HEK293 (cell line): ENCODE measurements around the gene CHI3L2.

Source experiments
- CTCF ChIA-PET: fragments of 350-600 bp; formaldehyde crosslinking; extraction: SDS; loops from one replicate; lab custom pipeline; 2021; ENCODE audit warnings: antibody characterized with exemption; lab: Yijun Ruan, JAX
- POLR2A ChIA-PET: fragments of 300-600 bp; formaldehyde crosslinking; extraction: SDS; loops from one replicate; lab custom pipeline; 2020; ENCODE audit warnings: antibody characterized with exemption, inconsistent platforms; lab: Yijun Ruan, JAX
- H3K27ac ChIP-seq: fragments of 200-500 bp; sonication (Bioruptor generic); 2 replicates; pipeline ENCODE4 v1.5.1; 2014; ENCODE audit warnings: low read depth, low read length, control low read depth, inconsistent platforms; ENCODE audit errors: extremely low read depth
- H3K36me3 ChIP-seq, 2 experiments: fragments of 200-500 bp in 1 of 2; sonication (Bioruptor generic) in 1 of 2; 1 replicate in 1 of 2; 2 replicates in 1 of 2; pipeline ENCODE4 v1.5.1; 2014 to 2017; ENCODE audit warnings: inconsistent platforms in 2 of 2, low read length in 2 of 2; ENCODE audit not compliant: control insufficient read depth in 2 of 2, insufficient read depth in 1 of 2
- H3K4me1 ChIP-seq: fragments of 200-500 bp; sonication (Bioruptor generic); 2 replicates; pipeline ENCODE4 v1.5.1; 2014; ENCODE audit warnings: mild to moderate bottlenecking, low read length, inconsistent platforms; ENCODE audit not compliant: control insufficient read depth, insufficient read depth
- H3K4me3 ChIP-seq: 2 replicates; pipeline ENCODE4 v1.5.1; 2011; ENCODE audit warnings: low read depth, mild to moderate bottlenecking, control low read depth, low read length, moderate library complexity
- H3K9me3 ChIP-seq: fragments of 200-500 bp; sonication (Bioruptor generic); 2 replicates; pipeline ENCODE4 v1.5.1; 2014; ENCODE audit warnings: low read depth, low read length, inconsistent platforms; ENCODE audit not compliant: control insufficient read depth, insufficient read depth
- HOXA7 ChIP-seq: sonication (generic); formaldehyde crosslinking; IDR thresholded peaks from 2 replicates; pipeline ENCODE4 v1.8.1; 2022; ENCODE audit warnings: missing genetic modification reagents, borderline replicate concordance
- ZBTB11 ChIP-seq: fragments of 450-650 bp; formaldehyde crosslinking; conservative IDR thresholded peaks from 2 replicates; pipeline ENCODE4 v1.5.1; 2016; ENCODE audit warnings: low read depth, missing biosample characterization, missing genetic modification characterization
- ZBTB21 ChIP-seq: fragments of 450-650 bp; formaldehyde crosslinking; IDR thresholded peaks from 2 replicates; pipeline ENCODE4 v1.5.1; 2017; ENCODE audit warnings: missing biosample characterization, missing genetic modification characterization
- ZFHX2 ChIP-seq: fragments of 450-650 bp; formaldehyde crosslinking; conservative IDR thresholded peaks from 2 replicates; pipeline ENCODE4 v1.5.1; 2016; ENCODE audit warnings: missing biosample characterization, missing genetic modification characterization
- ZNF202 ChIP-seq: fragments of 450-650 bp; formaldehyde crosslinking; IDR thresholded peaks from 2 replicates; pipeline ENCODE4 v1.5.1; 2016; ENCODE audit warnings: missing biosample characterization, missing genetic modification characterization, borderline replicate concordance
- ZNF366 ChIP-seq: fragments of 450-650 bp; formaldehyde crosslinking; conservative IDR thresholded peaks from 2 replicates; pipeline ENCODE4 v1.5.1; 2016; ENCODE audit warnings: missing biosample characterization, missing genetic modification characterization
- ZNF544 ChIP-seq: fragments of 450-650 bp; formaldehyde crosslinking; IDR thresholded peaks from 2 replicates; pipeline ENCODE4 v1.5.0; 2017; ENCODE audit warnings: missing biosample characterization, missing genetic modification characterization
- ZNF658 ChIP-seq: fragments of 450-650 bp; formaldehyde crosslinking; IDR thresholded peaks from 2 replicates; pipeline ENCODE4; 2016; ENCODE audit warnings: missing biosample characterization, missing genetic modification characterization
- ZNF776 ChIP-seq: fragments of 450-650 bp; formaldehyde crosslinking; IDR thresholded peaks from 2 replicates; pipeline ENCODE4 v1.5.0; 2017; ENCODE audit warnings: missing biosample characterization, missing genetic modification characterization, borderline replicate concordance
- ZNF777 ChIP-seq: fragments of 450-650 bp; formaldehyde crosslinking; IDR thresholded peaks from 2 replicates; pipeline ENCODE4 v1.5.1; 2017; ENCODE audit warnings: missing biosample characterization, missing genetic modification characterization, borderline replicate concordance
- ZSCAN16 ChIP-seq: fragments of 450-650 bp; formaldehyde crosslinking; IDR thresholded peaks from 2 replicates; pipeline ENCODE4 v1.5.1; 2016; ENCODE audit warnings: missing biosample characterization, missing genetic modification characterization
- ZSCAN18 ChIP-seq: fragments of 450-650 bp; formaldehyde crosslinking; IDR thresholded peaks from 2 replicates; pipeline ENCODE4 v1.5.1; 2016; ENCODE audit warnings: missing biosample characterization, missing genetic modification characterization
- ZSCAN30 ChIP-seq: fragments of 450-650 bp; IDR thresholded peaks from 2 replicates; pipeline ENCODE4 v1.5.1; 2018; ENCODE audit warnings: missing biosample characterization, mild to moderate bottlenecking, missing genetic modification characterization, moderate library complexity
- TF ChIP-seq, protein P1 (sequence below): fragments of 450-650 bp; formaldehyde crosslinking; IDR thresholded peaks from 2 replicates; pipeline ENCODE4 v1.5.1; 2016; ENCODE audit warnings: missing biosample characterization, missing genetic modification characterization
- TF ChIP-seq, protein P2 (sequence below): fragments of 450-650 bp; formaldehyde crosslinking; optimal IDR thresholded peaks from 2 replicates; pipeline ENCODE3; 2016; ENCODE audit warnings: missing biosample characterization, mild to moderate bottlenecking, missing genetic modification characterization
- TF ChIP-seq, protein P3 (sequence below): fragments of 450-650 bp; formaldehyde crosslinking; IDR thresholded peaks from 2 replicates; pipeline ENCODE4 v1.5.1; 2017; ENCODE audit warnings: missing biosample characterization, mild to moderate bottlenecking, missing genetic modification characterization, moderate library complexity
- TF ChIP-seq, protein P4 (sequence below): fragments of 450-650 bp; IDR thresholded peaks from 2 replicates; pipeline ENCODE4 v1.5.1; 2018; ENCODE audit warnings: missing biosample characterization, missing genetic modification characterization

CHI3L2 gene

GRCh38 chr1:111236806-111237205 is 9.3 kb downstream of the CHI3L2 start:
- CTCF ChIA-PET, result interaction anchor here (1.4 to 1.8 kb wide), 2 partner anchors 13 to 14 kb away, joined by 4 read pairs; no protein-coding TSS in a partner anchor
- TF ChIP-seq ZBTB11 (tag by site-specific recombination) (no peak), ZBTB21 (tag by site-specific recombination) (no peak), ZSCAN30 (no peak), ZSCAN16 (tag by site-specific recombination) (no peak), ZFHX2 (tag by site-specific recombination) (no peak)
- TF ChIP-seq, protein P1, sequence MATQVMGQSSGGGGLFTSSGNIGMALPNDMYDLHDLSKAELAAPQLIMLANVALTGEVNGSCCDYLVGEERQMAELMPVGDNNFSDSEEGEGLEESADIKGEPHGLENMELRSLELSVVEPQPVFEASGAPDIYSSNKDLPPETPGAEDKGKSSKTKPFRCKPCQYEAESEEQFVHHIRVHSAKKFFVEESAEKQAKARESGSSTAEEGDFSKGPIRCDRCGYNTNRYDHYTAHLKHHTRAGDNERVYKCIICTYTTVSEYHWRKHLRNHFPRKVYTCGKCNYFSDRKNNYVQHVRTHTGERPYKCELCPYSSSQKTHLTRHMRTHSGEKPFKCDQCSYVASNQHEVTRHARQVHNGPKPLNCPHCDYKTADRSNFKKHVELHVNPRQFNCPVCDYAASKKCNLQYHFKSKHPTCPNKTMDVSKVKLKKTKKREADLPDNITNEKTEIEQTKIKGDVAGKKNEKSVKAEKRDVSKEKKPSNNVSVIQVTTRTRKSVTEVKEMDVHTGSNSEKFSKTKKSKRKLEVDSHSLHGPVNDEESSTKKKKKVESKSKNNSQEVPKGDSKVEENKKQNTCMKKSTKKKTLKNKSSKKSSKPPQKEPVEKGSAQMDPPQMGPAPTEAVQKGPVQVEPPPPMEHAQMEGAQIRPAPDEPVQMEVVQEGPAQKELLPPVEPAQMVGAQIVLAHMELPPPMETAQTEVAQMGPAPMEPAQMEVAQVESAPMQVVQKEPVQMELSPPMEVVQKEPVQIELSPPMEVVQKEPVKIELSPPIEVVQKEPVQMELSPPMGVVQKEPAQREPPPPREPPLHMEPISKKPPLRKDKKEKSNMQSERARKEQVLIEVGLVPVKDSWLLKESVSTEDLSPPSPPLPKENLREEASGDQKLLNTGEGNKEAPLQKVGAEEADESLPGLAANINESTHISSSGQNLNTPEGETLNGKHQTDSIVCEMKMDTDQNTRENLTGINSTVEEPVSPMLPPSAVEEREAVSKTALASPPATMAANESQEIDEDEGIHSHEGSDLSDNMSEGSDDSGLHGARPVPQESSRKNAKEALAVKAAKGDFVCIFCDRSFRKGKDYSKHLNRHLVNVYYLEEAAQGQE (tag by site-specific recombination), result no peak
- TF ChIP-seq, protein P2, sequence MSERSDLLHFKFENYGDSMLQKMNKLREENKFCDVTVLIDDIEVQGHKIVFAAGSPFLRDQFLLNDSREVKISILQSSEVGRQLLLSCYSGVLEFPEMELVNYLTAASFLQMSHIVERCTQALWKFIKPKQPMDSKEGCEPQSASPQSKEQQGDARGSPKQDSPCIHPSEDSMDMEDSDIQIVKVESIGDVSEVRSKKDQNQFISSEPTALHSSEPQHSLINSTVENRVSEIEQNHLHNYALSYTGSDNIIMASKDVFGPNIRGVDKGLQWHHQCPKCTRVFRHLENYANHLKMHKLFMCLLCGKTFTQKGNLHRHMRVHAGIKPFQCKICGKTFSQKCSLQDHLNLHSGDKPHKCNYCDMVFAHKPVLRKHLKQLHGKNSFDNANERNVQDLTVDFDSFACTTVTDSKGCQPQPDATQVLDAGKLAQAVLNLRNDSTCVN (tag by site-specific recombination), result no peak
- TF ChIP-seq, protein P3, sequence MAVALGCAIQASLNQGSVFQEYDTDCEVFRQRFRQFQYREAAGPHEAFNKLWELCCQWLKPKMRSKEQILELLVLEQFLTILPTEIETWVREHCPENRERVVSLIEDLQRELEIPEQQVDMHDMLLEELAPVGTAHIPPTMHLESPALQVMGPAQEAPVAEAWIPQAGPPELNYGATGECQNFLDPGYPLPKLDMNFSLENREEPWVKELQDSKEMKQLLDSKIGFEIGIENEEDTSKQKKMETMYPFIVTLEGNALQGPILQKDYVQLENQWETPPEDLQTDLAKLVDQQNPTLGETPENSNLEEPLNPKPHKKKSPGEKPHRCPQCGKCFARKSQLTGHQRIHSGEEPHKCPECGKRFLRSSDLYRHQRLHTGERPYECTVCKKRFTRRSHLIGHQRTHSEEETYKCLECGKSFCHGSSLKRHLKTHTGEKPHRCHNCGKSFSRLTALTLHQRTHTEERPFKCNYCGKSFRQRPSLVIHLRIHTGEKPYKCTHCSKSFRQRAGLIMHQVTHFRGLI (tag by site-specific recombination), result no peak
- TF ChIP-seq, all 188 proteins: peak for 0
- H3K9me3 ChIP-seq, result no peaks in the 10 kb centered on the region
- no peak overlapping the region for H3K4me3 ChIP-seq
- no peak overlapping the region for H3K27ac ChIP-seq
- POLR2A ChIA-PET, result no interaction called here
- no peaks in the 10 kb centered on the region for H3K36me3 ChIP-seq
- no peaks in the 10 kb centered on the region for H3K4me1 ChIP-seq

DNA sequence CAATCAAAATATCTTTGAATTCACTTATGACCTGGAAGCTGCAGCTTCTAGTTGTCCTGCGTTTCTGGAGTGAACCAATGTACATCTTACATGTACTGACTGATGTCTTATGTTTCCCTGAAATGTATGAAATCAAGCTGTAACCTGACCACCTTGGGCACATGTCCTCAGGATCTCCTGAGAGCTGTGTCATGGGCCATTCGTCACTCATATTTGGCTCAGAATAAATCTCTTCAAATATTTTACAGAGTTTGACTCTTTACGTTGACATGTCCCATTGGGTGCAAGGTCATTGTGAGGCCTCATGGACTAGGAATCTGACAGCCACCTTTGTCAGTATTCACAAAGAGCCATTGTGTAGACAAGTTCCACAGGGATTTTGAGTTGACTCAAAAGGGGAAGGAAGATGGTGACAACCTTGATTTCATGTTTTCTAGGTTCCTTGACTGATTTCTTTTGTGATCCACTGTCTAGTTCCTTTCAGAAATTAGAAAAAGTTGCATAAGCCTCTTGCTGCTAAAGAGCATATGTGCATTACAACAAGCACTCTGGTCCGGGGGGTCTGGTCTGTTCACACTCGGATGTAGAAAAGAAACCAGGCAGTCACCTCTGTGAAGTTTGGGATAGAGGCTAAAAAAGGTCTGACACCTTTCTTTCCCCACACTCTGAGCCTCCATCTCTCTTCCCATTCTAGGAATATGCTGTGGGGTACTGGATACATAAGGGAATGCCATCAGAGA is 10.7 kb downstream of the CHI3L2 start:
- TF ChIP-seq ZNF777, result no peak
- TF ChIP-seq, all 188 proteins: peak for 0
- Histone ChIP-seq H3K9me3 (no peaks in the 10 kb centered on the region), H3K27ac (no peak overlapping the region), H3K4me3 (no peak overlapping the region), H3K4me1 (no peaks in the 10 kb centered on the region), H3K36me3 (no peaks in the 10 kb centered on the region)
- ChIA-PET POLR2A (no interaction called here), CTCF (interaction anchor here (0.6 to 1.4 kb wide), 2 partner anchors 12 to 162 kb away, joined by 3 to 4 read pairs; no protein-coding TSS in a partner anchor)

DNA sequence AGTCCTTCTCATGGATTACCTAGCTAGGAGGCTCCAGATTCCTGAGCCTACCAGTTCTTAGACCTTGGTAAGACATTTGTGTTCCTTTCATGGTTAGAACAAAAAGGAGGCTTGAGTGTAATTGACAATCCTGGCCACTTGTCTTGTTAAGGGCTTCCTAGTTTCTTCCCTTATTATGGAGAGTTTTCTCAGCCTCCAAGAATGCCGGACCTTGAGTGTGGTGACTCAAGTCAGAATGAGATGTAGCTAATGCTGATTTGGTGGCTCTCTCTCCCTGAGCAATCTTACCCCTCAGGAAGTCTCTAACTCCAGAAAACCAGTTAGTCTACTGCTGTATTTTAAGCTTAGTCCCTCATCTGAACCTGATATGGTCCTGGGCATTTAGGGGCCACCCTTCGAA is 14.3 kb downstream of the CHI3L2 start:
- no peaks in the 10 kb centered on the region for H3K4me1 ChIP-seq
- H3K9me3 ChIP-seq, result no peaks in the 10 kb centered on the region
- CTCF ChIA-PET, result no interaction called here
- no peak overlapping the region for H3K4me3 ChIP-seq
- H3K36me3 ChIP-seq, result no peaks in the 10 kb centered on the region
- no peak overlapping the region for H3K27ac ChIP-seq
- POLR2A ChIA-PET, result no interaction called here
- TF ChIP-seq, protein P4, sequence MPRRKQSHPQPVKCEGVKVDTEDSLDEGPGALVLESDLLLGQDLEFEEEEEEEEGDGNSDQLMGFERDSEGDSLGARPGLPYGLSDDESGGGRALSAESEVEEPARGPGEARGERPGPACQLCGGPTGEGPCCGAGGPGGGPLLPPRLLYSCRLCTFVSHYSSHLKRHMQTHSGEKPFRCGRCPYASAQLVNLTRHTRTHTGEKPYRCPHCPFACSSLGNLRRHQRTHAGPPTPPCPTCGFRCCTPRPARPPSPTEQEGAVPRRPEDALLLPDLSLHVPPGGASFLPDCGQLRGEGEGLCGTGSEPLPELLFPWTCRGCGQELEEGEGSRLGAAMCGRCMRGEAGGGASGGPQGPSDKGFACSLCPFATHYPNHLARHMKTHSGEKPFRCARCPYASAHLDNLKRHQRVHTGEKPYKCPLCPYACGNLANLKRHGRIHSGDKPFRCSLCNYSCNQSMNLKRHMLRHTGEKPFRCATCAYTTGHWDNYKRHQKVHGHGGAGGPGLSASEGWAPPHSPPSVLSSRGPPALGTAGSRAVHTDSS (tag by site-specific recombination), result no peak
- TF ChIP-seq ZSCAN18 (tag by site-specific recombination) (no peak), ZNF658 (no peak), HOXA7 (CRISPR knock-in tag) (no peak), ZNF544 (tag by site-specific recombination) (no peak), ZNF776 (tag by site-specific recombination) (no peak), ZNF202 (tag by site-specific recombination) (no peak), ZNF366 (tag by site-specific recombination) (no peak)
